SK-N-SH (cell line): ENCODE measurements around the gene LGR5. TPM values are rescaled to one million over a fixed set of nuclear protein-coding genes. Genes with fewer than 3 reads are reported as not detected.

ENCODE experiments used
- CTCF ChIA-PET: fragments of 300-600, 350-600 bp; formaldehyde crosslinking; extraction: SDS; loops from one replicate; lab custom pipeline; 2021; lab: Yijun Ruan, JAX
- POLR2A ChIA-PET: fragments of 350-600 bp; sonication (Branson Sonifier 250); formaldehyde crosslinking; extraction: SDS; loops from one replicate; lab custom pipeline; 2020; ENCODE audit warnings: antibody characterized with exemption, inconsistent platforms; lab: Yijun Ruan, JAX
- DNase-seq: peaks from one replicate; pipeline ENCODE4 v3.0.0; 2012
- H2AFZ ChIP-seq: fragments of 200-600 bp; sonication (generic); 2 replicates; pipeline ENCODE4 v1.8.1; 2016; ENCODE audit warnings: antibody characterized with exemption, mild to moderate bottlenecking, low read depth
- H3F3A ChIP-seq: fragments of 200-600 bp; sonication (generic); replicated peaks from 2 replicates; pipeline ENCODE3; 2016; ENCODE audit warnings: antibody characterized with exemption, mild to moderate bottlenecking; ENCODE audit not compliant: insufficient read depth
- H3K27ac ChIP-seq, 2 experiments: fragments of 200-500 bp in 1 of 2; fragments of 200-600 bp in 1 of 2; sonication (Bioruptor generic) in 1 of 2; sonication (generic), shearing (Covaris generic) in 1 of 2; 2 replicates each; pipeline versions ENCODE4 v1.5.1 to v1.6.1; 2014 to 2016; ENCODE audit warnings: low read depth in 2 of 2, inconsistent platforms in 1 of 2, low read length in 1 of 2, mild to moderate bottlenecking in 1 of 2, mixed read lengths in 1 of 2
- H3K27me3 ChIP-seq: fragments of 200-600 bp; sonication (generic), shearing (Covaris generic); 2 replicates; pipeline ENCODE4 v1.6.1; 2016; ENCODE audit warnings: mixed run types; ENCODE audit not compliant: insufficient read depth
- H3K36me3 ChIP-seq, 2 experiments: fragments of 200-500 bp in 1 of 2; fragments of 200-600 bp in 1 of 2; sonication (Bioruptor generic) in 1 of 2; sonication (generic) in 1 of 2; replicated peaks in 1 of 2; 2 replicates each; pipeline versions ENCODE3 to v1.5.1; 2014 to 2016; ENCODE audit warnings: low read length in 1 of 2, mild to moderate bottlenecking in 1 of 2; ENCODE audit not compliant: insufficient read depth in 2 of 2, control insufficient read depth in 1 of 2
- H3K4me1 ChIP-seq, 2 experiments: fragments of 200-500 bp in 1 of 2; fragments of 200-600 bp in 1 of 2; sonication (Bioruptor generic) in 1 of 2; sonication (generic), shearing (Covaris generic) in 1 of 2; 2 replicates each; pipeline versions ENCODE4 v1.5.1 to v1.6.1; 2014 to 2016; ENCODE audit warnings: low read depth in 1 of 2, low read length in 1 of 2, mixed run types in 1 of 2; ENCODE audit not compliant: insufficient read depth in 2 of 2, control insufficient read depth in 1 of 2
- H3K4me2 ChIP-seq: fragments of 200-600 bp; sonication (generic), shearing (Covaris generic); 2 replicates; pipeline ENCODE4 v1.6.1; 2017; ENCODE audit warnings: mixed run types
- H3K4me3 ChIP-seq, 2 experiments: fragments of 200-500 bp in 1 of 2; fragments of 200-600 bp in 1 of 2; sonication (Bioruptor generic) in 1 of 2; sonication (generic), shearing (Covaris generic) in 1 of 2; 2 replicates each; pipeline versions ENCODE4 v1.5.1 to v1.8.1; 2014 to 2016; ENCODE audit warnings: low read depth in 2 of 2, inconsistent platforms in 1 of 2, low read length in 1 of 2, mild to moderate bottlenecking in 1 of 2, mixed read lengths in 1 of 2, moderate library complexity in 1 of 2
- H3K79me2 ChIP-seq: fragments of 200-600 bp; sonication (generic); 2 replicates; pipeline ENCODE4 v1.8.1; 2017; ENCODE audit warnings: mild to moderate bottlenecking; ENCODE audit not compliant: insufficient read depth
- H3K9ac ChIP-seq: fragments of 200-600 bp; sonication (generic); 2 replicates; pipeline ENCODE4 v1.6.1; 2017; ENCODE audit warnings: mixed run types
- H3K9me2 ChIP-seq: fragments of 200-600 bp; sonication (generic); 2 replicates; pipeline ENCODE4 v1.6.1; 2017; ENCODE audit warnings: mixed run types
- H3K9me3 ChIP-seq: fragments of 200-600 bp; sonication (generic); 2 replicates; pipeline ENCODE4 v1.6.1; 2017; ENCODE audit warnings: mixed run types, mild to moderate bottlenecking, moderate library complexity
- H4K20me1 ChIP-seq: fragments of 200-600 bp; sonication (generic); 2 replicates; pipeline ENCODE4 v1.6.1; 2017; ENCODE audit warnings: mild to moderate bottlenecking, mixed run types; ENCODE audit not compliant: insufficient read depth
- CHD2 ChIP-seq: fragments of 150-350 bp; IDR thresholded peaks from 2 replicates; pipeline ENCODE4 v1.6.1; 2018; ENCODE audit warnings: low read length; ENCODE audit not compliant: partially characterized antibody
- FOSL2 ChIP-seq: IDR thresholded peaks from 2 replicates; pipeline ENCODE4 v1.4.0; 2012; ENCODE audit warnings: low read depth, mild to moderate bottlenecking, moderate library complexity, borderline replicate concordance
- FOXM1 ChIP-seq: IDR thresholded peaks from 2 replicates; pipeline ENCODE4 v1.4.0; 2012; ENCODE audit warnings: low read depth, mild to moderate bottlenecking
- GABPA ChIP-seq: IDR thresholded peaks from 2 replicates; pipeline ENCODE4 v1.4.0; 2012; ENCODE audit warnings: low read depth, mild to moderate bottlenecking
- GATA2 ChIP-seq: sonication (generic); formaldehyde crosslinking; IDR thresholded peaks from 2 replicates; pipeline ENCODE4 v1.5.0; 2020; ENCODE audit warnings: mild to moderate bottlenecking, missing genetic modification reagents
- MAX ChIP-seq: IDR thresholded peaks from 2 replicates; pipeline ENCODE4 v1.4.0; 2012; ENCODE audit warnings: low read depth
- MEF2A ChIP-seq: IDR thresholded peaks from 2 replicates; pipeline ENCODE4 v1.4.0; 2012; ENCODE audit warnings: low read depth, borderline replicate concordance
- NFIC ChIP-seq: IDR thresholded peaks from 2 replicates; pipeline ENCODE4 v1.4.0; 2012; ENCODE audit warnings: borderline replicate concordance
- NRF1 ChIP-seq: IDR thresholded peaks from 2 replicates; pipeline ENCODE4 v1.6.1; 2012; ENCODE audit warnings: low read depth, mild to moderate bottlenecking, low read length
- POLR2AphosphoS5 ChIP-seq: IDR thresholded peaks from 2 replicates; pipeline ENCODE4 v1.6.1; 2012; ENCODE audit warnings: low read depth, low read length
- REST ChIP-seq: IDR thresholded peaks from 2 replicates; pipeline ENCODE4 v1.6.1; 2012; ENCODE audit warnings: mild to moderate bottlenecking, low read depth, low read length, moderate library complexity
- SIN3A ChIP-seq: IDR thresholded peaks from 2 replicates; pipeline ENCODE4 v1.6.1; 2012; ENCODE audit warnings: low read depth, mild to moderate bottlenecking, low read length, moderate library complexity, borderline replicate concordance
- TCF12 ChIP-seq: IDR thresholded peaks from 2 replicates; pipeline ENCODE4 v1.4.0; 2012
- USF1 ChIP-seq: IDR thresholded peaks from 2 replicates; pipeline ENCODE4 v1.4.0; 2012; ENCODE audit warnings: low read depth, borderline replicate concordance
- YY1 ChIP-seq: IDR thresholded peaks from 2 replicates; pipeline ENCODE4 v1.4.0; 2012; ENCODE audit warnings: low read depth, mild to moderate bottlenecking
- ZBTB33 ChIP-seq: IDR thresholded peaks from 2 replicates; pipeline ENCODE4 v1.4.0; 2012; ENCODE audit warnings: low read depth, borderline replicate concordance
- WGBS: methylation state at CpG from one replicate; pipeline ENCODE4 v1.1.6; 2017; ENCODE audit warnings: low lambda C conversion rate; 5-methylcytosine and 5-hydroxymethylcytosine counted together
- polyA plus RNA-seq, 3 experiments: library from polyadenylated mRNA; depleted of rRNA; stranded (reverse); fragments of >200 nt; gene quantifications; 2 replicates each; pipeline ENCODE4 v1.2.3, GENCODE V29; 2012

The LGR5 gene
- polyA plus RNA-seq, 1 of the 3 experiments (the other 2 are of a cell fraction), result 1.4 TPM

- TF ChIP-seq CHD2, result no peak
Observed at GRCh38 chr12:71517145-71517846, 77.7 kb downstream of the LGR5 start (continued).

- Histone ChIP-seq H2AFZ (no peak overlapping the region), H3F3A (no peaks in the 10 kb centered on the region), H3K9me2 (no peaks in the 10 kb centered on the region), H3K4me3 (no peak overlapping the region), H3K36me3 (no peaks in the 10 kb centered on the region), H3K9me3 (no peaks in the 10 kb centered on the region), H3K79me2 (no peaks in the 10 kb centered on the region), H3K4me2 (no peak overlapping the region), H3K27ac (no peak overlapping the region), H3K4me1 (no peaks in the 10 kb centered on the region; a peak in 1 of 4 replicates), H4K20me1 (no peaks in the 10 kb centered on the region), H3K27me3 (no peaks in the 10 kb centered on the region), H3K9ac (no peak overlapping the region)
- 62% methylated on average over 4 of the region's 4 CpGs for WGBS
- DNase-seq, result no peak
- POLR2A ChIA-PET, result no interaction called here
- CTCF ChIA-PET, result no interaction called here
- no peak for TF ChIP-seq YY1
- no peak for TF ChIP-seq ZBTB33
- no peak for TF ChIP-seq CHD2
- no peak for TF ChIP-seq NFIC
- no peak for TF ChIP-seq MEF2A
- no peak for TF ChIP-seq MAX
Observed at GRCh38 chr12:71521125-71521524, 81.5 kb downstream of the LGR5 start.

- no peaks in the 10 kb centered on the region for H3K9me3 ChIP-seq
- WGBS, result 68% methylated on average over 2 of the region's 2 CpGs
- no peak for TF ChIP-seq FOXM1
- TF ChIP-seq FOSL2, result no peak
- TF ChIP-seq GABPA, result no peak
- TF ChIP-seq POLR2AphosphoS5, result no peak
- TF ChIP-seq MEF2A, result no peak
- no peak for TF ChIP-seq CHD2
- TF ChIP-seq MAX, result no peak
- no peak for TF ChIP-seq GATA2
- TF ChIP-seq SIN3A, result no peak
- no peak for TF ChIP-seq USF1
- no peak for TF ChIP-seq REST
- TF ChIP-seq NRF1, result no peak
- no peak for TF ChIP-seq TCF12
Observed at GRCh38 chr12:71524626-71525025, 85.0 kb downstream of the LGR5 start.

More at GRCh38 chr12:71524626-71525025, 85.0 kb downstream of the LGR5 start:
- Histone ChIP-seq H2AFZ (no peak overlapping the region), H3K4me3 (no peak overlapping the region), H3K4me1 (no peaks in the 10 kb centered on the region; a peak in 1 of 4 replicates), H3K4me2 (no peak overlapping the region), H3K9ac (no peak overlapping the region), H3K36me3 (no peaks in the 10 kb centered on the region), H4K20me1 (no peaks in the 10 kb centered on the region), H3F3A (no peaks in the 10 kb centered on the region), H3K9me2 (no peaks in the 10 kb centered on the region), H3K27me3 (no peaks in the 10 kb centered on the region), H3K79me2 (no peaks in the 10 kb centered on the region), H3K27ac (no peak overlapping the region)
- CTCF ChIA-PET, result interaction anchor here (1.6 kb wide), 1 partner anchor 108 kb away, joined by 5 read pairs; no protein-coding TSS in a partner anchor
- no peak for DNase-seq
- POLR2A ChIA-PET, result no interaction called here
